ENCODE results near the gene XYLT1. TPM values are rescaled to one million over a fixed set of nuclear protein-coding genes. Genes with fewer than 3 reads are reported as not detected.

Gene XYLT1
- total and polyA plus RNA-seq, 9 of the 15 experiments (the other 6 are each of a cell fraction or from before 2014, with no cell fraction given) = 0.03 to 0.09 (median 0.08) TPM; not detected in 6

DNA sequence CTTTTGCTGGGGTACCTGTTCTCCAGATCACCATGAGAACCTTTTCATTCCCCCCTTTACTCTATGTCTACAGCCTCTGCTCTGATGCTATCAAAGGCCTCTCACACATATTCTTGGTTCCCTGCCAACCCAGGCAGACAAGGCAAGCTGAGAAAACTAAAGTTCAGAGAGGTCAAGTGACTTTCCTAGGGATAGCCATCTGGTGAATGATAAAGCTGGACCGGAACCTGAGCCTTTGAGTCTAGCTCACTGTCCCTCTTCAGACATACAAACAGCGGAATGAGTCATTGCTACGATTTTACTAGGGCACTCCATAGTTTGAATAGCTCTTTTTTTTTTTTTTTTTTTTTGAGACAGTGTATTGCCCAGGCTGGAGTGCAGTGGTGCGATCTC, 73.3 kb downstream of the XYLT1 start (continued):
- TF ChIP-seq HLTF (IDR thresholded peaks at IDR 0.05) (no peak), GTF2A2 (tag; IDR thresholded peaks at IDR 0.05) (no peak), TAL1 (IDR thresholded peaks at IDR 0.05) (peak; percentile 68), SMARCA4 (IDR thresholded peaks at IDR 0.05) (0 out of 2 replicates have a peak, but pooled peaks have one; percentile 49), NR2C2 (CRISPR knock-in tag; IDR thresholded peaks at IDR 0.05) (no peak), NR2C2 (tag; IDR thresholded peaks at IDR 0.05) (peak; percentile 23; the same call in 1 of the 2 replicates), EP300 (IDR thresholded peaks at IDR 0.05; ENCODE audit: low read length) (peak; percentile 51; the same call in 1 of the 2 replicates), HMG20A (CRISPR knock-in tag; conservative IDR thresholded peaks at IDR 0.05) (no peak), SMARCC2 (IDR thresholded peaks at IDR 0.05; ENCODE audit: low read depth) (no peak), TRIM28 (IDR thresholded peaks at IDR 0.05) (no peak), FOXK1 (CRISPR knock-in tag; IDR thresholded peaks at IDR 0.05; ENCODE audit: borderline replicate concordance) (no peak), JUN (IDR thresholded peaks at IDR 0.05; ENCODE audit: borderline replicate concordance, low read depth, low read length) (peak; percentile 54; the same call in 1 of the 2 replicates), JUN (CRISPR knock-in tag; IDR thresholded peaks at IDR 0.05; ENCODE audit: borderline replicate concordance) (no peak), FOXM1 (IDR thresholded peaks at IDR 0.05; ENCODE audit: low read depth) (peak; percentile 25; the same call in 1 of the 2 replicates), FOXM1 (CRISPR knock-in tag; IDR thresholded peaks at IDR 0.05; ENCODE audit: low read depth) (no peak), TAF7 (tag; IDR thresholded peaks at IDR 0.05) (no peak), ZNF384 (IDR thresholded peaks at IDR 0.05; ENCODE audit: low read depth, low read length) (peak; percentile 60), LEF1 (IDR thresholded peaks at IDR 0.05) (no peak), SREBF1 (IDR thresholded peaks at IDR 0.05; ENCODE audit: borderline replicate concordance, low read depth, low read length) (no peak), ZNF644 (tag; IDR thresholded peaks at IDR 0.05; ENCODE audit: low read depth) (no peak)
- TF ChIP-seq, protein P1, sequence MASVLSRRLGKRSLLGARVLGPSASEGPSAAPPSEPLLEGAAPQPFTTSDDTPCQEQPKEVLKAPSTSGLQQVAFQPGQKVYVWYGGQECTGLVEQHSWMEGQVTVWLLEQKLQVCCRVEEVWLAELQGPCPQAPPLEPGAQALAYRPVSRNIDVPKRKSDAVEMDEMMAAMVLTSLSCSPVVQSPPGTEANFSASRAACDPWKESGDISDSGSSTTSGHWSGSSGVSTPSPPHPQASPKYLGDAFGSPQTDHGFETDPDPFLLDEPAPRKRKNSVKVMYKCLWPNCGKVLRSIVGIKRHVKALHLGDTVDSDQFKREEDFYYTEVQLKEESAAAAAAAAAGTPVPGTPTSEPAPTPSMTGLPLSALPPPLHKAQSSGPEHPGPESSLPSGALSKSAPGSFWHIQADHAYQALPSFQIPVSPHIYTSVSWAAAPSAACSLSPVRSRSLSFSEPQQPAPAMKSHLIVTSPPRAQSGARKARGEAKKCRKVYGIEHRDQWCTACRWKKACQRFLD (CRISPR knock-in tag; IDR thresholded peaks at IDR 0.05) = no peak
- TF ChIP-seq, protein P2, sequence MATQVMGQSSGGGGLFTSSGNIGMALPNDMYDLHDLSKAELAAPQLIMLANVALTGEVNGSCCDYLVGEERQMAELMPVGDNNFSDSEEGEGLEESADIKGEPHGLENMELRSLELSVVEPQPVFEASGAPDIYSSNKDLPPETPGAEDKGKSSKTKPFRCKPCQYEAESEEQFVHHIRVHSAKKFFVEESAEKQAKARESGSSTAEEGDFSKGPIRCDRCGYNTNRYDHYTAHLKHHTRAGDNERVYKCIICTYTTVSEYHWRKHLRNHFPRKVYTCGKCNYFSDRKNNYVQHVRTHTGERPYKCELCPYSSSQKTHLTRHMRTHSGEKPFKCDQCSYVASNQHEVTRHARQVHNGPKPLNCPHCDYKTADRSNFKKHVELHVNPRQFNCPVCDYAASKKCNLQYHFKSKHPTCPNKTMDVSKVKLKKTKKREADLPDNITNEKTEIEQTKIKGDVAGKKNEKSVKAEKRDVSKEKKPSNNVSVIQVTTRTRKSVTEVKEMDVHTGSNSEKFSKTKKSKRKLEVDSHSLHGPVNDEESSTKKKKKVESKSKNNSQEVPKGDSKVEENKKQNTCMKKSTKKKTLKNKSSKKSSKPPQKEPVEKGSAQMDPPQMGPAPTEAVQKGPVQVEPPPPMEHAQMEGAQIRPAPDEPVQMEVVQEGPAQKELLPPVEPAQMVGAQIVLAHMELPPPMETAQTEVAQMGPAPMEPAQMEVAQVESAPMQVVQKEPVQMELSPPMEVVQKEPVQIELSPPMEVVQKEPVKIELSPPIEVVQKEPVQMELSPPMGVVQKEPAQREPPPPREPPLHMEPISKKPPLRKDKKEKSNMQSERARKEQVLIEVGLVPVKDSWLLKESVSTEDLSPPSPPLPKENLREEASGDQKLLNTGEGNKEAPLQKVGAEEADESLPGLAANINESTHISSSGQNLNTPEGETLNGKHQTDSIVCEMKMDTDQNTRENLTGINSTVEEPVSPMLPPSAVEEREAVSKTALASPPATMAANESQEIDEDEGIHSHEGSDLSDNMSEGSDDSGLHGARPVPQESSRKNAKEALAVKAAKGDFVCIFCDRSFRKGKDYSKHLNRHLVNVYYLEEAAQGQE (IDR thresholded peaks at IDR 0.05; ENCODE audit: borderline replicate concordance) = no peak; the same call in 1 of the 2 replicates
- TF ChIP-seq, protein P2 (CRISPR knock-in tag; IDR thresholded peaks at IDR 0.05; ENCODE audit: low read depth) = no peak

All from K562 (cell line).